Muscle layer of colon (tissue), 2 donors: Measurements from ENCODE around the gene ZNF33B.

ENCODE experiments used
- H3K27ac ChIP-seq: one replicate; pipeline ENCODE4 v1.7.0; 2013; ENCODE audit warnings: low read depth, mild to moderate bottlenecking, low read length, moderate library complexity
- H3K27me3 ChIP-seq, 2 donors: one replicate each; pipeline ENCODE4 v1.7.0; 2013; ENCODE audit warnings: low read length in 2 of 2, mild to moderate bottlenecking in 2 of 2; ENCODE audit not compliant: insufficient read depth in 2 of 2, control insufficient read depth in 1 of 2
- H3K36me3 ChIP-seq: one replicate; pipeline ENCODE4 v1.7.0; 2013; ENCODE audit warnings: mild to moderate bottlenecking, low read length; ENCODE audit not compliant: insufficient read depth
- H3K4me1 ChIP-seq: one replicate; pipeline ENCODE4 v1.7.0; 2013; ENCODE audit warnings: mild to moderate bottlenecking, low read length; ENCODE audit not compliant: insufficient read depth
- H3K4me3 ChIP-seq, 2 donors: one replicate each; pipeline ENCODE4 v1.7.0; 2013; ENCODE audit warnings: low read length in 2 of 2, low read depth in 1 of 2, mild to moderate bottlenecking in 1 of 2, moderate library complexity in 1 of 2
- H3K9ac ChIP-seq: one replicate; pipeline ENCODE4 v1.7.0; 2013; ENCODE audit warnings: low read length
- H3K9me3 ChIP-seq: one replicate; pipeline ENCODE4 v1.7.0; 2013; ENCODE audit warnings: mild to moderate bottlenecking, low read length
- donor health status: abdominal sarcoma.
- donor health status: Adenocarcinoma of cecum.

Gene ZNF33B

DNA sequence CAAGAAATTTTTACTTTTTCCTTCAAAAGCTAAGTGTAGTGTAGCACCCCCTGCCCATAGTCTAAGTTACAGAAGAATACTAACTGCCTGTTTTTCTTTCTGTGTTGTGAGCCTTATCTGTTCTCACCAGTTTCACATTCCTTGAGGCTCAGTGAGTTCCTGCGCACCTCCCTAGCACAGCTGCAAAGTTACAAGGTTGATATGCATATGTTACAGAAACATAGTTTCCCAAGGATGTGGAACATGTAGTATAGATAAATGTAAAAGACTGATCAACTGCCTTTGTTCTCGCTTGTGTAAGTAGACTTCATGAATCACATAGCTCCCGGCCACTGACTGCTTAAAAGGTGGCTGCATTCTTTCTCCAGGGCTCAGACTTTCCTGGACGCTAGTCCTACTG, 6.7 kb upstream of the ZNF33B start:
- Histone ChIP-seq H3K27me3 (no peaks in the 10 kb centered on the region), H3K4me3 (no peak overlapping the region), H3K9me3 (no peaks in the 10 kb centered on the region), H3K36me3 (no peaks in the 10 kb centered on the region), H3K4me1 (no peaks in the 10 kb centered on the region), H3K9ac (no peak overlapping the region), H3K27ac (no peak overlapping the region)

DNA sequence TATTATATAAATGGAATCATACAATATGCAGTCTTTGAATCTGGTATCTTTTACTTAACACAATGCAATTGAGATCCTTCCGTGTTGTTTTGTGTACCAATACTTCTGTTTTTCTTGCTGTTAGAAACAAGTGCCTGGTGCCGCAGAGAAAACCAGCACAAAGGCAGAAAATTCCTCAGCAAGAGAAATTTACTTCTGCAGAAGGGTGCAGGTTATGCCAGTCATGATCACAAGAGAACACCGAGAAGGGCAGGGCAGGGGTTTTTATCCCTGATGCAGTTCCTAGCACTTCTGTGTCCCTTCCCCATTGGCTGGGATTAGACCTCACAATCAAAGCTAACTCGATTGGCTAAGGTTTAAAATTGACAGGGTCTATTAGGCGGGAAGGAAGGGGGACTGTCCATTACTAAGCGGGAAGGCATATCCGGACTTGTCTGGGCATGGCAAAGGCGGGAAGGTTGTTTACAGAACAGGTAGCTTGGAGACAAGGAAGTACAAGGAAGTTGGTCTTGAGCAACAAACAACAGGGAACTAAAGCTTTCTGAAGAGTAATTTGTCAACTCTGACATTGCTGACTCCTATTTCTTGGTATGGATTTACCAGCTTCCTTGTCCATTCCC, 2.4 kb upstream of the ZNF33B start:
- Histone ChIP-seq H3K27me3 (no peaks in the 10 kb centered on the region), H3K27ac (no peak overlapping the region), H3K9ac (no peak overlapping the region), H3K9me3 (no peaks in the 10 kb centered on the region), H3K4me3 (no peak overlapping the region), H3K4me1 (peaks cover 4% of the 10 kb centered on the region), H3K36me3 (no peaks in the 10 kb centered on the region)

DNA sequence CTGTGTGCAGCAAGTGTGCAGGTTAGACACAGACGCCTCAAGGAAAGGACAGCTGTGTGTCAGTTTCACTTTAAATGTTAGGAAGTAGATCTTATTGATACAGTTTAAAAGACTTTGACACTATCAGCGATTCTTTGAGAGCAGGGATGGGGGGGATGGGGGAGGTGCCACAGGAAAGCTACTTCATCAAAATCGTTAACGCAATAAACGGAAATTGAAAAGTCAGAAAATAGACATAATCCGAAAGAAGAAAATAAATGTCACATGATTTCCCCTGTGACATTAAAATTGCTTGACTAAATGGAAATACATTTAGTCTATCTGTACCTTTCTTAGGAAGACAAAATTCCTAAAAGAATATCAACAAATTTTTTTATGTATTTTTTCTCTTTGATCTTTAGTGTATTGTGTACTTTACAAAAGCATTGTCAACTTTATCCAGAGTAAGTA, 476 bp upstream of the ZNF33B start:
- Histone ChIP-seq H3K4me1 (peaks cover 4% of the 10 kb centered on the region), H3K4me3 (peak overlapping the region; percentile 70 to 96), H3K9ac (peak overlapping the region; percentile 78), H3K9me3 (no peaks in the 10 kb centered on the region), H3K27me3 (no peaks in the 10 kb centered on the region), H3K27ac (peak overlapping the region; percentile 85), H3K36me3 (no peaks in the 10 kb centered on the region)

DNA sequence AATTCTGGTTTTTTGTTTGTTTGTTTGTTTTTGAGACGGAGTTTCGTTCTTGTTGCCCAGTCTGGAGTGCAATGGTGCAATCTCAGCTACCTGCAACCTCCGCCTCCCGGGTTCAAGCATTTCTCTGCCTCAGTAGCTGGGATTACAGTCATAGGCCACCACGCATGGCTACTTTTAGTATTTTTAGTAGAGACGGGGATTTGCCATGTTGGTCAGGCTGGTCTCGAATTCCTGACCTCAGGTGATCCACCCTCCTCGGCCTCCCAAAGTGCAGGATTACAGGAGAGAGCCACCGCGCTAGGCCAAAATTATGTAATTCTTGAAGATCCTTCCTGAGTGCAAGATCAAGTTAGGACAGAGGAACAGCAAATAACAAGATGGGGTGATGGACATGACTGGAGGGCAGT, 719 bp downstream of the ZNF33B start:
- Histone ChIP-seq H3K9ac (peak overlapping the region; percentile 78), H3K27ac (peak overlapping the region; percentile 85), H3K9me3 (no peaks in the 10 kb centered on the region), H3K4me1 (peaks cover 4% of the 10 kb centered on the region), H3K27me3 (no peaks in the 10 kb centered on the region), H3K4me3 (peak overlapping the region; percentile 70 to 96), H3K36me3 (no peaks in the 10 kb centered on the region)

DNA sequence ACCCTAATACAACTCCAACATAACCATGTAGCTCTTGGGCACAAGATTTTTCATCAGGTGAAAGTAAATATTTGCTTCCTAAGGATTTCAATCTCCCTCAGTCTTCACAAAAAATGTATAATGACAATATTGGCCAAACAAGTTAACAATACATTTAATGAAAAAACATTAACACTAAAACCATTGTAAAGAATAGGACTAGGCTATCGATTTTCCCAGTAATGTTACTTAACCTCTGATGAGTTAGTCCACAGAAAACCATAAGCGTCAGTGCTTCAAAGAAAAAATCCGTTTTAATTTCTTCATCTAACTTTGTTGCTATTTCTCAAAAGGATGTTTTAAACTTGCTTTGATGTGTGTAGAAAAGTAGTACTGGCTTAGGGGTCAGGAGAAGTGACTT, 1.2 kb downstream of the ZNF33B start:
- H3K27ac ChIP-seq: no peak overlapping the region
- peaks cover 4% of the 10 kb centered on the region for H3K4me1 ChIP-seq
- no peaks in the 10 kb centered on the region for H3K36me3 ChIP-seq
- no peaks in the 10 kb centered on the region for H3K27me3 ChIP-seq
- H3K9me3 ChIP-seq: no peaks in the 10 kb centered on the region
- no peak overlapping the region for H3K9ac ChIP-seq
- H3K4me3 ChIP-seq: peak overlapping the region in 1 of 2 donors; percentile 96

DNA sequence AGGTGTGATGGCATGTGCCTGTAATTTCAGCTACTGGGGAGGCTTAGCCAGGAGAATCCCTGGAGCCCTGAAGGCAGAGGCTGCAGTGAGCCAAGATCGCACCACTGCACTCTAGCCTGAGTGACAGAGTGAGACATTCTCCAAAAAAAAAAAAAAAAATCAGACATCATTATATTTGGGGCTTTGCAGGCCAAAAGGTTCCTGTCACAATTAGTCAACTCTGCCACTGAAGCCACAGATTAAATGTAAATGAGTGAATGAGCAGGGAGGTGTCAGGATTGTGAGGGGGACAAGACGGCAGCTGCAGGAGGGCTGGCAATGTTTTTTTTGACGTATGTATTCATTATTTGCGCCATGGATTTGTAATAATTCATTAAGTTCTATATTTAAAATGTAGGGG, 3.3 kb downstream of the ZNF33B start:
- Histone ChIP-seq H3K36me3 (no peaks in the 10 kb centered on the region), H3K4me1 (peaks cover 4% of the 10 kb centered on the region), H3K9ac (no peak overlapping the region), H3K4me3 (no peak overlapping the region), H3K9me3 (no peaks in the 10 kb centered on the region), H3K27me3 (no peaks in the 10 kb centered on the region), H3K27ac (no peak overlapping the region)

DNA sequence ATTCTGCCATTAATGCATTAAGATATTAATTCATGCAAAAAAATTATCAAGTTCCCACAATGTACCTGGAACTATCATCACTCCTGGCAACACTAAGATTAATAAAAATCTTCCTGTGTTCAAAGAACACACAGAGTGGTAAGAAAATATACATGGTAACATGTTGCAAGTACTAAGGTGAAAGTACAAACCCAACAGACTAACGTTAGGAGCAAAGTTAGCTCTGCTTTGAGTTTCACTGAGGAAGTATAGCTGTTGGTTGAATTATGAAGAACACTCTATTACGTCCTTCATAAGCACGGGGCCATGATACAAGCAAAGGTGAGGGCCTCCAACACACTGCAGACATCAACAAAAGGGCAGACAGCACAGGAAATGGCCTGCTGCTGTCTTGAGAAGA, 5.8 kb downstream of the ZNF33B start:
- H3K4me1 ChIP-seq: peaks cover 2% of the 10 kb centered on the region
- peaks cover 10% of the 10 kb centered on the region for H3K36me3 ChIP-seq
- H3K27ac ChIP-seq: no peak overlapping the region
- no peak overlapping the region for H3K9ac ChIP-seq
- no peaks in the 10 kb centered on the region for H3K27me3 ChIP-seq
- H3K9me3 ChIP-seq: no peaks in the 10 kb centered on the region
- H3K4me3 ChIP-seq: no peak overlapping the region

DNA sequence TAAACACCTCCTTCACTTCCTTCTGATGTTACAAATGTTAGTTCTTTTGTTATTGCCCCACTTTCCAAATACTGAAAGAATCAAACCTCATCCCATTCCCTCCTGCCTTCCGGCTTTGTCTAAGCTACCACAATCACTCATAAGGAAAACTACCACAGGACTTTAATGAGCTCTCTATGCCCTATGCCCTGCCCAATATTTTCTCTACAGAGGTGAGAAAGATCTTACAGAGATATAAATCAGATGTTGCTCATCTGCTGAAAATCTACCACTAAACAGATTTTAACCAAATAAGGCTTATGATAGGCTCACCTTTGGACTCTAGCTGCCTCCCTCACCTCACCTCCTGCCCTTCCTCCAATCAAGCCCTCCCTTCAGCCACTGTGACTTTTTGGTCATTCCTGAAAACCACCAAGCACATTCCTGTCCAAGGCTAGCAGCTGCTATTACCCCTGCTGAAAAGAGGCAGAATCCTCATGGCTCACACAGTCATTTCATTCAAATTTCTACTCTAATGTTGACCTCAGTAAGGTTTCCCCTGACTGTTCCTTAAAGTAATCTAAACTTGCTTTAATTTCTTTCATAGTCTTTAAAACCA, 7.7 kb downstream of the ZNF33B start:
- H3K27me3 ChIP-seq: no peaks in the 10 kb centered on the region
- H3K27ac ChIP-seq: no peak overlapping the region
- H3K36me3 ChIP-seq: peaks cover 14% of the 10 kb centered on the region
- no peaks in the 10 kb centered on the region for H3K4me1 ChIP-seq
- no peak overlapping the region for H3K9ac ChIP-seq
- no peaks in the 10 kb centered on the region for H3K9me3 ChIP-seq
- H3K4me3 ChIP-seq: no peak overlapping the region

DNA sequence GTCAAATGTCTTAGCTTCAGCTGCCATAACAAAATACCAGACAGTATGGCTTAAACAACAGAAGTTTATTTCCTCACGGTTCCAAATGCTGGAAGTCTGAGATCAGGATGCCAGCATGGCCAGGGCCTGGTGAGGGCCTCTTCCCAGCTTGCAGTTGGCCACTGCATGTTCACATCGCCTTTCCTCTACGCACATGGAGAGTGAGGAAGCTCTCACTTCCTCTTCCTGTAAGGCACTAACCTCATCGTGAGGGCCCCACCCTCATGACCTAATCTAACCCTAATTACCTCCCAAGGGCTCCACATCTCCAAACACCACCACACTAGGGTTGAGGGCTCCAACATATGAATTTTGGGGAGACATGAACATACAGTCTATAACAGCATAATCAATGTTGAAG, 14.4 kb downstream of the ZNF33B start:
- Histone ChIP-seq H3K4me3 (no peak overlapping the region), H3K4me1 (no peaks in the 10 kb centered on the region), H3K9me3 (no peaks in the 10 kb centered on the region), H3K9ac (no peak overlapping the region), H3K36me3 (peaks cover 10% of the 10 kb centered on the region), H3K27me3 (no peaks in the 10 kb centered on the region), H3K27ac (no peak overlapping the region)

DNA sequence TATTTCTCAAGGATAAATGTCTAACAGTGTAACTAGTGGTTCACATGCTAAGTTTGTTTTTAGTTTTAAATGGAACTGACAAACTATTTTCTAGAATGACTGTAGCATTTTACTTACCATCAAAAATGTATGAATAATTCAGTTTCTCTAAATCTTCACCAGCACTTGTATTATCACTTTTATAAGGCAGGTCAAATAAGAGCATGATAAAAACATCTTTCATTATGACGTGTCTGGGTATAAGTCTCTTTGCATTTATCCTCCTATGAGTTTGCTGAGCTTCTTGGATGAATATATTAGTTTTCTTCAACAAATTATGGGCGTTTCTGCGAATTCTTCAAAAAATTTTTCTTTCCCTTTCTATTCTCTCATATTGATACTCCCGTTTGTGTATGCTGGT, 19.9 kb downstream of the ZNF33B start:
- Histone ChIP-seq H3K27me3 (no peaks in the 10 kb centered on the region), H3K4me3 (no peak overlapping the region), H3K9ac (no peak overlapping the region), H3K36me3 (peaks cover 6% of the 10 kb centered on the region), H3K27ac (no peak overlapping the region), H3K4me1 (no peaks in the 10 kb centered on the region), H3K9me3 (no peaks in the 10 kb centered on the region)

DNA sequence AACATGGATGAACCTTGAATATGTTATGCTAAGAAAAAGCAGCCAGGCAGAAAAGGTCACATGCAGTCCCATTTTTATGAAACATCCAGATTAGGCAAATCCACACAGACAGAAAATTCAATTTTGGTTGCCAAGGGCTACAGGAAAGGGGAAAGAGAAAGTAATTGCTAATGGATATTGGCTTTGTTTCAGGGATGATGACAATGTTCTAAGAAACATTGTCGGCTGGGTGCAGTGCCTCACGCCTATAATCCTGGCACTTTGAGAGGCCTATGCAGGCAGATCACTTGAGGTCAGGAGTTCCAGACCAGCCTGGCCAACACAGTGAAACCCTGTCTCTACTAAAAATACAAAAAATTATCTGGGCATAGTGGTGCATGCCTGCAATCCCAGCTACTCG, 23.0 kb downstream of the ZNF33B start:
- Histone ChIP-seq H3K9me3 (no peaks in the 10 kb centered on the region), H3K27me3 (no peaks in the 10 kb centered on the region), H3K9ac (no peak overlapping the region), H3K36me3 (peaks cover 6% of the 10 kb centered on the region), H3K4me1 (no peaks in the 10 kb centered on the region), H3K27ac (no peak overlapping the region), H3K4me3 (no peak overlapping the region)

DNA sequence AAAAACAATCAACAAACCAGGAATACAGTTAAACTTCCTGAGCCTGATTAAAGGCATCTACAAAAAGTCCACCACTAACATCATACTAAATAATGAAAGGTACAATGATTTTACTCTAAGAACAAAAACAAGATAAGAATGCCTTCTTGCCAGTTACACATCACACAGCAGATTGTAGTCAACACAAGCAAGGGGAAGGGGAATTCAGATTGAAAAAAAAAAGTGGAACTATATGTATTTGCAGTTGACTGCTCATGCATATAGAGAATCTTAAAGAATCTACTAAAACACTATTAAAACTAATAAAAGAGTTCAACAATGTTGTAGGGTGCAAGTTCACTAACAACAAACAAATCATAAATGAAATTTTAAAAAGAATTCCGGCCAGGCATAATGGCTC, 28.5 kb downstream of the ZNF33B start:
- Histone ChIP-seq H3K9ac (no peak overlapping the region), H3K27ac (no peak overlapping the region), H3K36me3 (no peaks in the 10 kb centered on the region), H3K4me1 (no peaks in the 10 kb centered on the region), H3K9me3 (no peaks in the 10 kb centered on the region), H3K4me3 (no peak overlapping the region), H3K27me3 (no peaks in the 10 kb centered on the region)
